ENCODE data around the gene RPL32.

RPL32 gene

DNA sequence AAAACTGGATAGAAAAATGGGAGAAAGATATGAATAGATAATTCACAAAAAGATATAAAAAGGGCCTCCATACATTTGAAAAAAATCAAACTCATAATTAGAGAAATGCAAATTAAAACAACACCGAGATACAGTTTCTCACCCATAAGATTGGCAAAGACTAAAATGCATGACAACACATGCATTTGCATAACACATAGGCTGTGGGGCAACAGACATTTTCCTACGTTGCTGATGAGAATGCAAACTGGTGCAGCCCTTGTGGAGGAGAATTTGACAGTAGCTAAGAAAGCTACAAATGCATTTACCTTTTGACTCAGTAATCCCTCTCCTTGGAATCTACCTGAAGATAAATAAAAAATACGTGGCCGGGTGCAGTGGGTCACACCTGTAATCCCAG lies 56.3 kb downstream of the RPL32 start:
- no peak overlapping the region for H3K9ac ChIP-seq (ENCODE audit: insufficient read length)
- no peak for TF ChIP-seq EZH2 (IDR thresholded peaks at IDR 0.05)
- TF ChIP-seq POLR2AphosphoS5 (IDR thresholded peaks at IDR 0.05; ENCODE audit: borderline replicate concordance, low read depth, low read length), result no peak
- TF ChIP-seq FOXP2 (optimal IDR thresholded peaks at IDR 0.05; ENCODE audit: control extremely low read depth, extremely low read length, insufficient read depth), result no peak
- DNase-seq (ENCODE audit: low read depth, low spot score), result no peak
- no peaks in the 10 kb centered on the region for H3K9me3 ChIP-seq (ENCODE audit: low read depth, low read length)
- H3K36me3 ChIP-seq (ENCODE audit: insufficient read depth, low read length), result no peaks in the 10 kb centered on the region
- no peak overlapping the region for H3K27ac ChIP-seq
- no peak overlapping the region for H3K4me3 ChIP-seq

Measured in SK-N-MC (cell line).